ENCODE results near the gene OTOF.

OTOF gene

DNA sequence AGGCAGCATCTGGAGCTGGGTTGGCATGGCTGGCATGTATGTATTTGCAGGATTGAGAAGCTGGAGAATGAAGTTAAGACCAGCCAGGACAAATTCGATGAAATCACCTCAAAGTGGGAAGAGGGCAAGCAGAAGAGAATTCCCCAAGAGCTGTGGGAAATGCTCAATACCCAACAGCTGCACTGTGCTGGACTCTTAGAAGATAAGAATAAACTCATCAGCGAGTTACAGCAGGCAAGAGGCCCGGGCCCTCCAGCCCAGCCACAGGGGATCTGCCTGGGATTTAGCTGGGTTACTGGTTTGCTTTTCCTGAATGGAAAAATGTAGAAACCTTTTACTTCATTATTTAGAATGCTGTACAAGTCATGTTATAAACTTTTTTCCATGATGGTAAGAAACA lies 53.7 kb downstream of the OTOF start:
- TF ChIP-seq, protein P1, sequence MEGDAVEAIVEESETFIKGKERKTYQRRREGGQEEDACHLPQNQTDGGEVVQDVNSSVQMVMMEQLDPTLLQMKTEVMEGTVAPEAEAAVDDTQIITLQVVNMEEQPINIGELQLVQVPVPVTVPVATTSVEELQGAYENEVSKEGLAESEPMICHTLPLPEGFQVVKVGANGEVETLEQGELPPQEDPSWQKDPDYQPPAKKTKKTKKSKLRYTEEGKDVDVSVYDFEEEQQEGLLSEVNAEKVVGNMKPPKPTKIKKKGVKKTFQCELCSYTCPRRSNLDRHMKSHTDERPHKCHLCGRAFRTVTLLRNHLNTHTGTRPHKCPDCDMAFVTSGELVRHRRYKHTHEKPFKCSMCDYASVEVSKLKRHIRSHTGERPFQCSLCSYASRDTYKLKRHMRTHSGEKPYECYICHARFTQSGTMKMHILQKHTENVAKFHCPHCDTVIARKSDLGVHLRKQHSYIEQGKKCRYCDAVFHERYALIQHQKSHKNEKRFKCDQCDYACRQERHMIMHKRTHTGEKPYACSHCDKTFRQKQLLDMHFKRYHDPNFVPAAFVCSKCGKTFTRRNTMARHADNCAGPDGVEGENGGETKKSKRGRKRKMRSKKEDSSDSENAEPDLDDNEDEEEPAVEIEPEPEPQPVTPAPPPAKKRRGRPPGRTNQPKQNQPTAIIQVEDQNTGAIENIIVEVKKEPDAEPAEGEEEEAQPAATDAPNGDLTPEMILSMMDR (conservative IDR thresholded peaks at IDR 0.05; ENCODE audit: low read depth, low read length): no peak
- H3K4me3 ChIP-seq (ENCODE audit: low read length): no peak overlapping the region
- DNase-seq (ENCODE audit: low read depth): no peak

DNA sequence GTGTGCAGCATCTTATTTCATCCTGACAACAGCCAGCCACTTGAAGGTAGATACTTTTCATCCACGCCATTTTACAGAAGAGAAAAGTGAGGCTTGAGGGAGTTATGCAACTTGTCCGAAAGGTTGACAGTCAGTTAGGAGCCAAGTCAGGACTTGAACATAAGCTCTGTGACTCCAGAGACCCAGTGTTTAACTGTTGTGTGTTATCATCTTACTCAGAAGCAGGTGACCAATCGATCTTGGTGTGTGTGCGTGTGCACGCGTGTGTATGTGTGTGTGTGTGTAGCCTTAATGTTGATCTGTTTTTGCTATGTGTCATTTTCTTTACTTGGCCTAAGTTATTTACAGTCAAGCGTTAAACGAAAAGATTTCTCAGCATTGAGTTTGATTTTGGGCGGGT lies 54.2 kb downstream of the OTOF start:
- TF ChIP-seq, protein P1 (conservative IDR thresholded peaks at IDR 0.05; ENCODE audit: low read depth, low read length): no peak
- DNase-seq (ENCODE audit: low read depth): no peak
- no peak overlapping the region for H3K4me3 ChIP-seq (ENCODE audit: low read length)

DNA sequence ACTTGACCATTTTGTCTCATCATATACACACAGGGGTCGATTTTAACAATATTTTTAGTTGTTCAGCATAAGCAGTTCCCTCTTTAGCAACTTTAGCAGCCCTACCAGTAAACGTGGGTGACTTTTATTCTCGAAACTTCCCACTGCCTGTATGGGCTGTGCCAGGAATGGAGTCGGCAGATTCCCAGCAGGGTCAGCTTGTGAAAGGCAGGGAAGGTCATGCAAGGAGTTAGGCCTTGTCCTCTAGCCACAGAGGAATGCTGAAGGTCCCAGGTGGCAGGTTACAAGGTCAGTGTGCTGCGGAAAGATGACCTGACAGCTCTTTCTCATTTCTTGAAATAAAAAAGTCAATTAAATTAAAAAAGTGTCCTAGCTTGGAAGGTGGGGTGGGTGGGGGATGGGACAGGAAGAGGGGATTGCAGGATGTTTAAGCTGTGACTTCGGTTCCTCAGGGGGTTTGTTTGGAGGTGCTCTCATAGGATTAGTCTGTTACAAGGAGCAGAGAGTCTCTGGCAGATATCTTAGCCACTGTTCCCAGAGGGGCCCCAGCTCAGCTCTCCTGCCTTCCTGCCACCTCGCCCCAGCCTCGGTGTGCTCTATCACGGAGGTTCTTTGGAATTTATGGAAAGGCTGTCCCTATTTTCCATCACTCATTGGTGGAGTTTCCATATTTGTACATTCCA lies 54.8 kb downstream of the OTOF start:
- no peak overlapping the region for H3K4me3 ChIP-seq (ENCODE audit: low read length)
- TF ChIP-seq, protein P1 (conservative IDR thresholded peaks at IDR 0.05; ENCODE audit: low read depth, low read length): no peak
- DNase-seq (ENCODE audit: low read depth): no peak

DNA sequence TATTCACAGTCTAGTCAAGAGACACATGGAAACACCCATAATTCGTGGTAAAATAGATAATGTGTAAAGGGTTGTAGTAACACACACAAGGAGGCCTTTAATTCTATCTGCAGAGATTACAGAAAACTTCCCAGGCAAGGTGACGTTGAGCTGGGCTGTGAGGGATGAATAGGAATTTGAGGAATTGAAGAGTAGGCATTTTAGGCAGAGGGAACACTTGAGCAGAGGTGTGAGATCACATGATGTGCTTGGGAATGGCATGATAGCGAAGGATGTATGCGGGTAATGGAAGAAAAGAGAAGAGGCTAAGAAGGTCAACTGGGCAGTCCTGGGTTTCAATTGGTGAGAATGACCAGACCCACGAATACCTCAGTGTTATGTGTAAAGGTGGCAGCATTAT lies 56.0 kb downstream of the OTOF start:
- DNase-seq (ENCODE audit: low read depth): no peak
- TF ChIP-seq, protein P1 (conservative IDR thresholded peaks at IDR 0.05; ENCODE audit: low read depth, low read length): no peak
- H3K4me3 ChIP-seq (ENCODE audit: low read length): no peak overlapping the region

DNA sequence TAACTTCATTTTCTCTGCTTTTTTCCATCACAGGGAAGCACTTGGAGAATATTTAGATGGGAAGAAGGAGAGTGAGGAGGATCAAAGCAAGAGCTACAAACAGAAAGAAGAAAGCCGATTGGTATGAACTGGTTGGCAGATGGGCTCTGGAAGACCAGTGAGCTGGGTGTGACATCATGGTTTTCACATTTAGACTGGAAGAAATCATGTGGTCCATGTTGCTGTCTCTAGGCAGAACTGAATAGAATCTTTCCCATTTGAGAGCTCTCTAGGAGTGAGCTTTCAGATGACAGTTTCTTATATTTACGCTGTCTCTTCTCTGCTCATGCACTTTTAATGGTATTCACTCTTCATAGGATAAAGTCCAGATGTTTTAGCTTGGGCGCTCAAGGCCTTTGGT lies 63.6 kb downstream of the OTOF start:
- TF ChIP-seq, protein P1 (conservative IDR thresholded peaks at IDR 0.05; ENCODE audit: low read depth, low read length): no peak
- DNase-seq (ENCODE audit: low read depth): no peak
- H3K4me3 ChIP-seq (ENCODE audit: low read length): no peak overlapping the region

DNA sequence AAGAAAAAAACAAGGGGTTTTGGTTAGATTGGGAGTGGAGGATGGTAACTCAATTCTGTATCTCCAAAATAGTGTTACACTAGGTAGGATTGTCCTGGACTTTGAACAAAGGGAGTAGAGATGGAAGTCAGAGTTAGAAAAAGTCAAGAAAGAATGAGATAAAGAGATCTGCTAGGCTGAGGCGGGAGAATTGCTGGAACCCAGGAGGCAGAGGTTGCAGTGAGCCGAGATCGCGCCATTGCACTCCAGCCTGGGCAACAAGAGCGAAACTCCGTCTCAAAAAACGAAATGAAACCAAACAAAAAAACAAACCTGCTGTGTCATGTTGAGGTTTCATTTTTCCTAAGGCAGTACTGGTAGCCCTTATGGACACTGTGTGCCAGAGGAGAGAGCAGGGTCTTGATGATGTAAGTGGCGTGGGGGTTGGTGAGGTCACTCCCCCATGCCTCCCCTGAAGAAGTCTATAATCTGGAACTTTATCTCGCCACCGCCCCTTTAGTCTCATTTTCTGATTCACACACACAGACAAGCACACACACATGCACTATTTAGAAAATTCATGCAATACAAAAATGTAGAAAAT lies 65.7 kb downstream of the OTOF start:
- TF ChIP-seq, protein P1 (conservative IDR thresholded peaks at IDR 0.05; ENCODE audit: low read depth, low read length): no peak
- no peak for DNase-seq (ENCODE audit: low read depth)
- H3K4me3 ChIP-seq (ENCODE audit: low read length): no peak overlapping the region

DNA sequence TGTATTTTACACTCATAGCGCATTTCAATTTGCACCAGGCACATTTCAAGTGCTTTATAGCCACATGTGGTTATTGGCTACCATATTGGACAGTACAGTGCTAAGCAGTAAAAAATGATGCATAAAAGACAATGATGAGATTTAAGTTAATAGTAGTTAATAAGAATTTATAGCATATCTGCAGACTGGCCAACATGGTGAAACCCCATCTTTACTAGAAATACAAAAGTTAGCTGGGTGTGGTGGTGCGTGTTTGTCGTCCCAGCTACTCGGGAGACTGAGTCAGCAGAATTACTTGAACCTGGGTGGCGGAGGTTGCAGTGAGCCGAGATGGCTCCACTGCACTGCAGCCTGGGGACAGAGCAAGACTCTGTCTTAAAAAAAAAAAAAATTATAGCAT lies 66.5 kb downstream of the OTOF start:
- no peak overlapping the region for H3K4me3 ChIP-seq (ENCODE audit: low read length)
- TF ChIP-seq, protein P1 (conservative IDR thresholded peaks at IDR 0.05; ENCODE audit: low read depth, low read length): no peak
- DNase-seq (ENCODE audit: low read depth): no peak

Measured in retinal pigment epithelial cell (primary cell).